NCI-H2081 treated with DMSO at 0.1 percent for 48 hours (cell line): ENCODE data around the gene ESPN.
"Not testable (repeated sequence)": the region's sequence is repeated elsewhere in the genome, so short reads cannot be mapped to it uniquely, and the experiment has no call there.

Experiments
- DNase-seq: peaks from one replicate; lab custom pipeline; 2025; lab: John Stamatoyannopoulos, UW

Gene ESPN

GRCh38 chr1:6485168-6486101 is 60.9 kb downstream of the ESPN start:
- no peak for DNase-seq

GRCh38 chr1:6486433-6487011 is 61.9 kb downstream of the ESPN start:
- DNase-seq: peak; percentile 61

GRCh38 chr1:6487804-6488484 is 63.4 kb downstream of the ESPN start:
- no peak for DNase-seq

- no peak for DNase-seq
Measured at GRCh38 chr1:6488602-6489382, 64.2 kb downstream of the ESPN start.

GRCh38 chr1:6489383-6489765 is 64.8 kb downstream of the ESPN start:
- DNase-seq: no peak

- peak; percentile 10 for DNase-seq
Measured at GRCh38 chr1:6489799-6490180, 65.2 kb downstream of the ESPN start.

- DNase-seq: no peak
Measured at GRCh38 chr1:6490181-6491080, 65.9 kb downstream of the ESPN start.

GRCh38 chr1:6491081-6491449 is 66.5 kb downstream of the ESPN start:
- DNase-seq: no peak

- no peak for DNase-seq
Measured at GRCh38 chr1:6491480-6491962, 66.9 kb downstream of the ESPN start, which contains the start of gene PLEKHG5. PLEKHG5 (minus strand) TSS chr1:6491667; CDS start chr1:6477571, 14,096 bp downstream.

GRCh38 chr1:6491966-6492365 is 67.4 kb downstream of the ESPN start:
- no peak for DNase-seq

- DNase-seq: not testable (repeated sequence)
Measured at GRCh38 chr1:6493834-6494223, 69.3 kb downstream of the ESPN start.

- no peak for DNase-seq
Measured at GRCh38 chr1:6494627-6495026, 70.1 kb downstream of the ESPN start.

- peak; percentile 28 for DNase-seq
Measured at GRCh38 chr1:6495041-6495441, 70.5 kb downstream of the ESPN start.

GRCh38 chr1:6495540-6496364 is 71.2 kb downstream of the ESPN start:
- DNase-seq: no peak

GRCh38 chr1:6496365-6496721 is 71.8 kb downstream of the ESPN start:
- no peak for DNase-seq

- DNase-seq: no peak
Measured at GRCh38 chr1:6496890-6497214, 72.3 kb downstream of the ESPN start.

GRCh38 chr1:6497215-6497866 is 72.8 kb downstream of the ESPN start:
- DNase-seq: no peak

GRCh38 chr1:6497867-6498575 is 73.4 kb downstream of the ESPN start:
- no peak for DNase-seq

GRCh38 chr1:6498576-6499111 is 74.1 kb downstream of the ESPN start:
- DNase-seq: no peak
